GM19238 (cell line): ENCODE data around the gene PAEP.
"Not testable (repeated sequence)": the region's sequence is repeated elsewhere in the genome, so short reads cannot be mapped to it uniquely, and the experiment has no call there.

Source experiments
- DNase-seq: peaks from one replicate; pipeline ENCODE4 v3.0.0; 2011; ENCODE audit warnings: low spot score; ENCODE audit not compliant: insufficient read length

PAEP gene

GRCh38 chr9:135549478-135550343 is 11.8 kb upstream of the PAEP start:
- not testable (repeated sequence) for DNase-seq

- no peak for DNase-seq
Measured at GRCh38 chr9:135550344-135550918, 11.1 kb upstream of the PAEP start.

GRCh38 chr9:135551031-135551430 is 10.5 kb upstream of the PAEP start:
- no peak for DNase-seq

GRCh38 chr9:135551456-135551855 is 10.1 kb upstream of the PAEP start:
- no peak for DNase-seq

GRCh38 chr9:135552021-135552697 is 9.4 kb upstream of the PAEP start:
- no peak for DNase-seq

- no peak for DNase-seq
Measured at GRCh38 chr9:135552698-135553171, 8.8 kb upstream of the PAEP start.

- DNase-seq: no peak
Measured at GRCh38 chr9:135554718-135555117, 6.8 kb upstream of the PAEP start.

- DNase-seq: no peak
Measured at GRCh38 chr9:135555203-135555602, 6.4 kb upstream of the PAEP start.

GRCh38 chr9:135555910-135556309 is 5.6 kb upstream of the PAEP start:
- DNase-seq: no peak

GRCh38 chr9:135559606-135560005 is 1.9 kb upstream of the PAEP start:
- DNase-seq: no peak

GRCh38 chr9:135562235-135562745 is 734 bp downstream of the PAEP start:
- no peak for DNase-seq

- DNase-seq: no peak
Measured at GRCh38 chr9:135563039-135563476, 1.5 kb downstream of the PAEP start.

- no peak for DNase-seq
Measured at GRCh38 chr9:135563858-135564257, 2.3 kb downstream of the PAEP start.

GRCh38 chr9:135565141-135565628 is 3.6 kb downstream of the PAEP start:
- no peak for DNase-seq

GRCh38 chr9:135565636-135566035 is 4.1 kb downstream of the PAEP start:
- no peak for DNase-seq

- DNase-seq: no peak
Measured at GRCh38 chr9:135566552-135566951, 5.0 kb downstream of the PAEP start.

GRCh38 chr9:135567311-135567710 is 5.8 kb downstream of the PAEP start:
- DNase-seq: no peak

GRCh38 chr9:135568026-135568425 is 6.5 kb downstream of the PAEP start:
- DNase-seq: no peak

GRCh38 chr9:135570456-135570855 is 8.9 kb downstream of the PAEP start:
- no peak for DNase-seq

- no peak for DNase-seq
Measured at GRCh38 chr9:135572233-135572632, 10.7 kb downstream of the PAEP start.

- no peak for DNase-seq
Measured at GRCh38 chr9:135573124-135573523, 11.6 kb downstream of the PAEP start.

- DNase-seq: no peak
Measured at GRCh38 chr9:135574331-135574730, 12.8 kb downstream of the PAEP start.
